ENCODE results near the gene CREG2.

DNA sequence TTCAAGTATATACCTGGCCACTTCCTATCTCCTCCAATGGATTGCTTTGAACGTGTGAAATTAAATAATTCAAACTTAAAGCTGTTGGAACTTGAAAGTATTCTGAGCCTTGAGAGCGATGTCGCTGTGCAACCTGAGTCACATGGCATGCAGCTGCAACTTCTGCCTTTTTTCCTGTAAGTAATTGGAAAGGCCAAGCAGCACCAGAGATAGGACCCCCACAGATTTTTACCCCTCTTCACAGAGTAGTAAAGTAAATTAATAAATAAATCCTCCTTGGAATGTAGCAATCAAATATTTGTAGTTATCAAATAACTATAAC is 75.6 kb downstream of the CREG2 start:
- TF ChIP-seq, protein P1, sequence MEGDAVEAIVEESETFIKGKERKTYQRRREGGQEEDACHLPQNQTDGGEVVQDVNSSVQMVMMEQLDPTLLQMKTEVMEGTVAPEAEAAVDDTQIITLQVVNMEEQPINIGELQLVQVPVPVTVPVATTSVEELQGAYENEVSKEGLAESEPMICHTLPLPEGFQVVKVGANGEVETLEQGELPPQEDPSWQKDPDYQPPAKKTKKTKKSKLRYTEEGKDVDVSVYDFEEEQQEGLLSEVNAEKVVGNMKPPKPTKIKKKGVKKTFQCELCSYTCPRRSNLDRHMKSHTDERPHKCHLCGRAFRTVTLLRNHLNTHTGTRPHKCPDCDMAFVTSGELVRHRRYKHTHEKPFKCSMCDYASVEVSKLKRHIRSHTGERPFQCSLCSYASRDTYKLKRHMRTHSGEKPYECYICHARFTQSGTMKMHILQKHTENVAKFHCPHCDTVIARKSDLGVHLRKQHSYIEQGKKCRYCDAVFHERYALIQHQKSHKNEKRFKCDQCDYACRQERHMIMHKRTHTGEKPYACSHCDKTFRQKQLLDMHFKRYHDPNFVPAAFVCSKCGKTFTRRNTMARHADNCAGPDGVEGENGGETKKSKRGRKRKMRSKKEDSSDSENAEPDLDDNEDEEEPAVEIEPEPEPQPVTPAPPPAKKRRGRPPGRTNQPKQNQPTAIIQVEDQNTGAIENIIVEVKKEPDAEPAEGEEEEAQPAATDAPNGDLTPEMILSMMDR (IDR thresholded peaks at IDR 0.05), result no peak
- no peak for TF ChIP-seq POLR2A (IDR thresholded peaks at IDR 0.05)
